HEK293T (cell line): ENCODE measurements around the gene GAGE10.

Source experiments
- ARNT ChIP-seq: fragments of 450-650 bp; IDR thresholded peaks from 2 replicates; pipeline ENCODE4 v1.6.1; 2017; ENCODE audit warnings: mild to moderate bottlenecking
- BHLHE40 ChIP-seq: fragments of 450-650 bp; IDR thresholded peaks from 2 replicates; pipeline ENCODE4 v1.6.1; 2016; ENCODE audit warnings: mild to moderate bottlenecking, moderate library complexity, borderline replicate concordance
- CTBP1 ChIP-seq: fragments of 450-650 bp; IDR thresholded peaks from 2 replicates; pipeline ENCODE4 v1.6.1; 2016; ENCODE audit warnings: borderline replicate concordance
- ELF4 ChIP-seq: fragments of 450-650 bp; IDR thresholded peaks from 2 replicates; pipeline ENCODE4 v1.6.1; 2017; ENCODE audit warnings: antibody characterized with exemption
- FOXA1 ChIP-seq: fragments of 450-650 bp; IDR thresholded peaks from 2 replicates; pipeline ENCODE4 v1.6.1; 2016; ENCODE audit warnings: mild to moderate bottlenecking
- FOXK2 ChIP-seq: fragments of 450-650 bp; IDR thresholded peaks from 2 replicates; pipeline ENCODE4 v1.6.1; 2016; ENCODE audit warnings: mild to moderate bottlenecking
- FOXM1 ChIP-seq: fragments of 450-650 bp; IDR thresholded peaks from 2 replicates; pipeline ENCODE4 v1.6.1; 2017; ENCODE audit warnings: mild to moderate bottlenecking, borderline replicate concordance
- L3MBTL2 ChIP-seq: fragments of 450-650 bp; conservative IDR thresholded peaks from 2 replicates; pipeline ENCODE4 v1.6.1; 2016; ENCODE audit warnings: mild to moderate bottlenecking
- LEF1 ChIP-seq: fragments of 450-650 bp; IDR thresholded peaks from 2 replicates; pipeline ENCODE4 v1.6.1; 2017; ENCODE audit warnings: mild to moderate bottlenecking, borderline replicate concordance
- PKNOX1 ChIP-seq: fragments of 450-650 bp; IDR thresholded peaks from 2 replicates; pipeline ENCODE4 v1.6.1; 2016
- SP1 ChIP-seq: fragments of 450-650 bp; IDR thresholded peaks from 2 replicates; pipeline ENCODE4 v1.6.1; 2017
- SUZ12 ChIP-seq: fragments of 450-650 bp; IDR thresholded peaks from 2 replicates; pipeline ENCODE4 v1.6.1; 2016; ENCODE audit warnings: mild to moderate bottlenecking
- TARDBP ChIP-seq: fragments of 450-650 bp; IDR thresholded peaks from 2 replicates; pipeline ENCODE4 v1.6.1; 2016
- ZNF384 ChIP-seq: fragments of 450-650 bp; IDR thresholded peaks from 2 replicates; pipeline ENCODE4 v1.6.1; 2016

DNA sequence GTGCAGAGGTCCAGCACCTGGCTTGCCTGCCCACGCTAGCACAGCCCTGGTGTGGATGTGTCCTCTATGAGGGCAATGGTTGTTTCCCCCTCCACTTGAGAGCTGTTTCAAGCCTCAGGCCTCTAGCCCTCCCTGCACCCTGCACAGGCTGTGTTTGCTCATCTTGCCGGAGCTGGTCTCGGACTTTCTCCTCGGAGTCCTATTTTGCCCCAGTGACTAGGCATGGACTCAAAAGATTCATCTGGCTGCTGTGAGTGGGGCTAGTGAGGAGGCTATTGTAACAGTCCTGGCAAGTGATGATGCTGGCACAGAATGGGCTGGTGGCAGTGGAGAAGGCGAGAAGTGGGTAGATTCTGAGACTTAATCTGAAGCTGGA lies 44.7 kb upstream of the GAGE10 start:
- TF ChIP-seq BHLHE40, result no peak
- no peak for TF ChIP-seq ARNT
- no peak for TF ChIP-seq SUZ12
- TF ChIP-seq PKNOX1, result no peak
- TF ChIP-seq SP1, result no peak
- no peak for TF ChIP-seq FOXK2
- no peak for TF ChIP-seq FOXA1
- TF ChIP-seq FOXM1, result no peak
- no peak for TF ChIP-seq CTBP1
- no peak for TF ChIP-seq ELF4
- TF ChIP-seq LEF1, result no peak
- TF ChIP-seq L3MBTL2, result no peak
- no peak for TF ChIP-seq ZNF384
- TF ChIP-seq TARDBP, result no peak
